22Rv1 (cell line): ENCODE data around the gene CORO2B.
"Not testable (repeated sequence)": the region's sequence is repeated elsewhere in the genome, so short reads cannot be mapped to it uniquely, and the experiment has no call there.

Experiments used
- H3K27ac ChIP-seq: fragments of 450-650 bp; 2 replicates; pipeline ENCODE4 v1.5.1; 2017
- ZFX ChIP-seq: fragments of 450-650 bp; IDR thresholded peaks from 2 replicates; pipeline ENCODE4 v1.6.1; 2017; ENCODE audit warnings: antibody characterized with exemption, borderline replicate concordance
- TF ChIP-seq, protein P1 (sequence below): fragments of 450-650 bp; IDR thresholded peaks from 2 replicates; pipeline ENCODE4 v1.5.1; 2017; ENCODE audit warnings: mild to moderate bottlenecking

Gene CORO2B

DNA sequence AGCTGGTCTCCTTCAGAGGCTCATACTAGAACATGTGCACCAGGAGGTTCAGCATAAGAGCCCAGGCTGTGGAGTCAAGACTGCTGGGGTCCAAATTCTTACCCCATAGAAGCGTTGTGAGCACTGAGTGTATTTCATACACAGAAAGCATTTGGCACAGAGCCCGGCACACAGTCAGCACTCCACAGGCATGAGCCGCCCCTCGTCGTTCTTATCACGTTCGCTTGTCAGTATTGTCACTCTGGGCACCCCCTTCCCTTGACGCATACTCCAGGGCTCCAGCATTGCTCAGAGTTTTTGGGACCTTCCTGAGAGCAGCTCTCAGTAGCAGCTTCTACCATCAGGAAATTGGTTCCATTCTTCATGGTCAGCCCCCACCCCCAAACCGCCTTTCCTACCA lies 25.2 kb downstream of the CORO2B start:
- H3K27ac ChIP-seq, result no peak overlapping the region
- TF ChIP-seq ZFX, result no peak
- TF ChIP-seq, protein P1, sequence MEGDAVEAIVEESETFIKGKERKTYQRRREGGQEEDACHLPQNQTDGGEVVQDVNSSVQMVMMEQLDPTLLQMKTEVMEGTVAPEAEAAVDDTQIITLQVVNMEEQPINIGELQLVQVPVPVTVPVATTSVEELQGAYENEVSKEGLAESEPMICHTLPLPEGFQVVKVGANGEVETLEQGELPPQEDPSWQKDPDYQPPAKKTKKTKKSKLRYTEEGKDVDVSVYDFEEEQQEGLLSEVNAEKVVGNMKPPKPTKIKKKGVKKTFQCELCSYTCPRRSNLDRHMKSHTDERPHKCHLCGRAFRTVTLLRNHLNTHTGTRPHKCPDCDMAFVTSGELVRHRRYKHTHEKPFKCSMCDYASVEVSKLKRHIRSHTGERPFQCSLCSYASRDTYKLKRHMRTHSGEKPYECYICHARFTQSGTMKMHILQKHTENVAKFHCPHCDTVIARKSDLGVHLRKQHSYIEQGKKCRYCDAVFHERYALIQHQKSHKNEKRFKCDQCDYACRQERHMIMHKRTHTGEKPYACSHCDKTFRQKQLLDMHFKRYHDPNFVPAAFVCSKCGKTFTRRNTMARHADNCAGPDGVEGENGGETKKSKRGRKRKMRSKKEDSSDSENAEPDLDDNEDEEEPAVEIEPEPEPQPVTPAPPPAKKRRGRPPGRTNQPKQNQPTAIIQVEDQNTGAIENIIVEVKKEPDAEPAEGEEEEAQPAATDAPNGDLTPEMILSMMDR, result no peak

DNA sequence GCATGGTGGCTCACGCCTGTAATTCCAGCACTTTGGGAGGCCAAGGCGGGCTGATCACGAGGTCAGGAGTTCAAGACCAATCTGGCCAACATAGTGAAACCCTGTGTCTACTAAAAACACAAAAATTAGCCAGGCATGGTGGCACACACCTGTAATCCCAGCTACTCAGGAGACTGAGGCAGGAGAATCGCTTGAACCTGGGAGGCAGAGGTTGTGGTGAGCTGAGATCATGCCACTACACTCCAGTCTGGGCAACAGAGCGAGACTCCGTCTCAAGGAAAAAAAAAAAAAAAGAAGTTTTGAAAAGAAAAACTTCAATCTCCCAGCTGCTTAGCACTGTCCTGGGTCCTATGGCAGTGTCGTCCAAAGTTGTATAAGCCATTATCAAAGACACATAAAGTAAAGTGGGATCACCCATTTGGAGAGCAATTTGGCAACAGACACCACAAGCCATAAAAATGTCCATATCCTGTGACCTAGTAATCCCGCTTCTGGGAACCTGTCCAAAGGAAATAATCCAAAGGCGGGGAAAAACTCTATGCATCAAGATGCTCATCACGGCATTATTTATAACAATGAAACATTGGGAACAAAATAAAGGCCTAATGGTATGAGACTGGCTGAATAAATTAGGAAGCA lies 26.2 kb downstream of the CORO2B start:
- not testable (repeated sequence) for H3K27ac ChIP-seq

DNA sequence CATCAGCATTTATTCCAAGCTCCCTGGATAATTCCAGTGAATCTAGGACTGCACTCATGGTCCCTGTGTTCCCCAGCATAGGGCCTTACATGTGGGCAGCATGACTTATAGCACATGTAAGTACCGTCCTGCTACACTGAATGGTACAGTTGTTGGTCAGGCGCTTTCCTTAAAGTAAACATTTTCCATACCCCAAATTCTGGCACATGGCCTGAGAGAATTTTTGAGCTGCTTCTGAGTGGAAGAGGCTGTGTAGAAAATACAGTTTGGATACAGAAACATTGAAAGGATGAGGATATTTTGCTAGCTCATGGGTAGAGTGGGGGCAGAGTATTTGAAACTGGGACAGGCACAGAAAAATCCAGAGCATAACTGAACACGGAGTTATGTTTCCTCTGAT lies 27.6 kb downstream of the CORO2B start:
- no peak overlapping the region for H3K27ac ChIP-seq
- TF ChIP-seq ZFX, result no peak
- TF ChIP-seq, protein P1, result no peak

DNA sequence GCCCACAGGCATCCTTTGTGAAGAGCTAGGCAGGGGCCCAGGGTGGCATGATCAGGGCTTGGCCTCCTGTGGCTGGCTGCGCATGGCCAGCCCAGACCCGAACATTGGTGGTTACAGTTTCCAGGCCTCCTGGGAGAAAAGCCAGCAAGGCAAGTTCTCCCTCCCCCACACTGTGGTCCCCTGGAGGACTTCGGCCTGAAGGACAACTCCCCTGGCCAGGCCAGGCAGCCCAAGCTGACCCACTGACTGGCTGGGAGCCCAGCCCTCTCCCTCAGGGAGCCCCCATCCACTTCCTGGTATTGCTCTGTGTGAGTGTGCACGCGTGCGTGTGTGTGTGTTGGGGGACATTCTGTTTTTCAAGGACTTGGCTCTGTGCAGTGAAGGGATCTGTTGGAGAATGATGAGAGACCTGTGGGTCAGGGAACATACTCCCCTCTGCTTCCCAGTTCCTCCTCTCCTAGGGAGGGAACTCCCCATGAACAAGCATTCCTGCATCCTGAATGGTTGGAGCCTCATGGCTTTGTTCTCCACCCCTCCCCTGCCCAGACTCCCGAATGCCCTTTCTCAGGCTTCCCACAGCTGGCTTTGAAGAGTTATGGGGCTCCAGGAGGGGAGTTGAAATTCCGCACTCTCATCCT lies 29.5 kb downstream of the CORO2B start:
- H3K27ac ChIP-seq, result no peak overlapping the region
- no peak for TF ChIP-seq ZFX
- TF ChIP-seq, protein P1, result no peak

DNA sequence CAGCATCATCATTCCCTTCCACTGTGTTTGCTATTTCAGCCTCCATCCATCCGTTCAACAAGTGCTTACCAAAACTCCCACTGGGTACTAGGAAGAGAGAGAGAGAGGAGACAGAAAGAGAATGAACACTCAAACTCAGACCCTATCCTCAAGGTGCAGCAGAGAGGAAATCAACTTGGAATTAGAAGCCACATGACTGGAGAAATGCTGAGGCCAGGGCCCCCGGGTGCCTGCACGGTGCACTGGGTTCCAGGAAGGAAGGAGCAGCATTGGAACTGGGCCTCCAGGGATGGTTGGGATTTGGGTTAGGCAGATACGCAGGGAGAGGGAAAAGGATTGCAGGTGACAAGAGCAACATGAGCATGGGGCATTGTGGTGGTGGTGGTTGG lies 30.0 kb downstream of the CORO2B start:
- H3K27ac ChIP-seq, result no peak overlapping the region
- TF ChIP-seq, protein P1, result no peak
- TF ChIP-seq ZFX, result no peak

DNA sequence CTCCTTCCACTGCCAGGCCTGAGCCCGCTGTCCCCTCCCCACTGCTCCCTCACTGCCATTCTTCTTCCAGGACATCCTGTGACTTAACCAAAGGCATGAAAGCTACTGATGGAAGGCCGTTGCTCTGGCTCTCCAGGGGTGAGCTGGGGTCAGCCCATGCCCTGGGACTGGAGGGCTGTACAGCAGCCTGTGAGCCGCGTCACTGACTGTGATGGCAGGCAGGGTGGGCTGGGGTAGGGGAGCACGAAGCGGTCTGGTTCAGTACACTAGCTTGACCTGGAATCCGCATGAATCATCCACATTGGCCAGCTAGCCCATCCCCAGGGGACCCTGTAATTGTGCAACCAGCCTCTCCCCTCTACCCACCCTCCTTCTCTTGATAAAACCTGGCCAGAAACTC lies 30.8 kb downstream of the CORO2B start:
- TF ChIP-seq, protein P1, result no peak
- no peak for TF ChIP-seq ZFX

DNA sequence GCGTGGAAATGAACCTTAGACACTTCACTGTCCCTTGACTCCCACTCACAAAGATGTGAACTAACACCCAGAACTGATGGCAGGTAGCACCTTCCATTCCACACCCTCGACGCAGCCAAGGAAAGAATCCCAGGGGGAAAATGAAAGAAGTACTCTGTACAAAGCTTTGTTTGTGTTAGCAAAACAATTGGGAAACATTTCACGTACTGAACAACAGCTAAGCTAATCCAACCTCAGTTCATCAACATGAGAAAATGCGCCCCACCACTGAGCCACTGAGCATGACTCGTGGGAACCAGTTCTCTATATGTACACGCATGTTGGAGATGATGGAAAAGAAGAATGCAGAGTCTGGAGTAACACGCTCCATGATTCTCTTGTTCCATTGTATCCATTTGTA lies 32.0 kb downstream of the CORO2B start:
- no peak overlapping the region for H3K27ac ChIP-seq
- TF ChIP-seq, protein P1, result no peak
- no peak for TF ChIP-seq ZFX

More for the DNA sequence above, 30.8 kb downstream of the CORO2B start:
- H3K27ac ChIP-seq, result no peak overlapping the region

DNA sequence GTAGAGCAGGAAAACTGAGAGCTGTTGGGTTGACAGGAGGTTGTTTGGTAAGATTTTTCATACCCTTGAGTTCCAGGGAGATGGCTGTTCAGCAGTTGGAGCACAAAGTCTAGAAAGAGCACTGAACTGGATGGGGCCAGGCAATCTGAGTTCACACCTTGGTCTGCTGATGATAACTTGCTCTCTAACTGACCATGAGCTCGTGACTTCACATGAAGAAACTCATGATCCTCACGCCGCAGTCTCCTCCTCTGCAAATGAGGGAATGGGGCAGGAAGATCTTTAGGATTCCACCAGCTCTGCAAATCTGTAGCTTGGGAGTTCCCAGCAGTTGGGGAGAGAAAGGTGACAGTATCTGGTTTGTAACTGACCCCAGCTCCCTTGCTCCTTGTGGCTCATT lies 33.7 kb downstream of the CORO2B start:
- TF ChIP-seq, protein P1, result no peak
- no peak for TF ChIP-seq ZFX
- no peak overlapping the region for H3K27ac ChIP-seq
